HEK293 (cell line): ENCODE data around the gene NINL.
"Not testable (repeated sequence)": the region's sequence is repeated elsewhere in the genome, so short reads cannot be mapped to it uniquely, and the experiment has no call there.

ENCODE experiments used
- KLF16 ChIP-seq: fragments of 450-650 bp; formaldehyde crosslinking; IDR thresholded peaks from 2 replicates; pipeline ENCODE4 v1.5.1; 2017; ENCODE audit warnings: missing biosample characterization, missing genetic modification characterization
- KLF8 ChIP-seq: fragments of 450-650 bp; formaldehyde crosslinking; IDR thresholded peaks from 2 replicates; pipeline ENCODE4 v1.5.1; 2016; ENCODE audit warnings: missing biosample characterization, missing genetic modification characterization
- TCF7L2 ChIP-seq: IDR thresholded peaks from 2 replicates; pipeline ENCODE4 v1.6.1; 2011; ENCODE audit warnings: low read depth, mild to moderate bottlenecking, inconsistent platforms, low read length, moderate library complexity, borderline replicate concordance
- ZNF169 ChIP-seq: fragments of 450-650 bp; formaldehyde crosslinking; IDR thresholded peaks from 2 replicates; pipeline ENCODE4 v1.5.1; 2016; ENCODE audit warnings: missing biosample characterization, missing genetic modification characterization
- ZNF211 ChIP-seq: fragments of 450-650 bp; formaldehyde crosslinking; IDR thresholded peaks from 2 replicates; pipeline ENCODE4 v1.5.1; 2016; ENCODE audit warnings: low read depth, missing biosample characterization, missing genetic modification characterization
- ZNF354C ChIP-seq: fragments of 450-650 bp; formaldehyde crosslinking; IDR thresholded peaks from 2 replicates; pipeline ENCODE4 v1.5.1; 2016; ENCODE audit warnings: missing biosample characterization, missing genetic modification characterization, low read depth, borderline replicate concordance
- ZNF366 ChIP-seq: fragments of 450-650 bp; formaldehyde crosslinking; conservative IDR thresholded peaks from 2 replicates; pipeline ENCODE4 v1.5.1; 2016; ENCODE audit warnings: missing biosample characterization, missing genetic modification characterization
- ZNF707 ChIP-seq: fragments of 450-650 bp; formaldehyde crosslinking; IDR thresholded peaks from 2 replicates; pipeline ENCODE4 v1.5.1; 2016; ENCODE audit warnings: missing biosample characterization, missing genetic modification characterization
- TF ChIP-seq, protein P1 (sequence below): fragments of 450-650 bp; formaldehyde crosslinking; IDR thresholded peaks from 2 replicates; pipeline ENCODE4 v1.5.1; 2016; ENCODE audit warnings: missing biosample characterization, missing genetic modification characterization
- TF ChIP-seq, protein P2 (sequence below): sonication (generic); formaldehyde crosslinking; IDR thresholded peaks from 2 replicates; pipeline ENCODE4 v1.8.1; 2022; ENCODE audit warnings: mild to moderate bottlenecking, moderate library complexity, missing genetic modification reagents
- TF ChIP-seq, protein P3 (sequence below): fragments of 450-650 bp; formaldehyde crosslinking; IDR thresholded peaks from 2 replicates; pipeline ENCODE4 v1.5.1; 2017; ENCODE audit warnings: missing biosample characterization, missing genetic modification characterization

DNA sequence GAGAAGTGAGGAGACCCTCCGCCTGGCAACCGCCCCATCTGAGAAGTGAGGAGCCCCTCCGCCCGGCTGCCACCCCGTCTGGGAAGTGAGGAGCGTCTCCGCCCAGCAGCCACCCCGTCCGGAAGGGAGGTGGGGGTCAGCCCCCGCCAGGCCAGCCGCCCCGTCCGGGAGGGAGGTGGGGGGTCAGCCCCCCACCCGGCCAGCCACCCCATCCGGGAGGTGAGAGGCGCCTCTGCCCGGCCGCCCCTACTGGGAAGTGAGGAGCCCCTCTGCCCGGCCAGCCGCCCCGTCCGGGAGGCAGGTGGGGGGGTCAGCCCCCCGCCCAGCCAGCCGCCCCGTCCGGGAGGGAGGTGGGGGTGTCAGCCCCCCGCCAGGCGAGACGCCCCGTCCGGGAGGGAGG lies 23.6 kb downstream of the NINL start:
- TF ChIP-seq, protein P1, sequence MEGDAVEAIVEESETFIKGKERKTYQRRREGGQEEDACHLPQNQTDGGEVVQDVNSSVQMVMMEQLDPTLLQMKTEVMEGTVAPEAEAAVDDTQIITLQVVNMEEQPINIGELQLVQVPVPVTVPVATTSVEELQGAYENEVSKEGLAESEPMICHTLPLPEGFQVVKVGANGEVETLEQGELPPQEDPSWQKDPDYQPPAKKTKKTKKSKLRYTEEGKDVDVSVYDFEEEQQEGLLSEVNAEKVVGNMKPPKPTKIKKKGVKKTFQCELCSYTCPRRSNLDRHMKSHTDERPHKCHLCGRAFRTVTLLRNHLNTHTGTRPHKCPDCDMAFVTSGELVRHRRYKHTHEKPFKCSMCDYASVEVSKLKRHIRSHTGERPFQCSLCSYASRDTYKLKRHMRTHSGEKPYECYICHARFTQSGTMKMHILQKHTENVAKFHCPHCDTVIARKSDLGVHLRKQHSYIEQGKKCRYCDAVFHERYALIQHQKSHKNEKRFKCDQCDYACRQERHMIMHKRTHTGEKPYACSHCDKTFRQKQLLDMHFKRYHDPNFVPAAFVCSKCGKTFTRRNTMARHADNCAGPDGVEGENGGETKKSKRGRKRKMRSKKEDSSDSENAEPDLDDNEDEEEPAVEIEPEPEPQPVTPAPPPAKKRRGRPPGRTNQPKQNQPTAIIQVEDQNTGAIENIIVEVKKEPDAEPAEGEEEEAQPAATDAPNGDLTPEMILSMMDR, result not testable (repeated sequence)
- TF ChIP-seq KLF8; ZNF707 (tag by site-specific recombination); ZNF211 (tag by site-specific recombination); KLF16 (tag by site-specific recombination); ZNF354C (tag by site-specific recombination); ZNF366 (tag by site-specific recombination); ZNF169; TCF7L2: not testable (repeated sequence)
- TF ChIP-seq, protein P2, sequence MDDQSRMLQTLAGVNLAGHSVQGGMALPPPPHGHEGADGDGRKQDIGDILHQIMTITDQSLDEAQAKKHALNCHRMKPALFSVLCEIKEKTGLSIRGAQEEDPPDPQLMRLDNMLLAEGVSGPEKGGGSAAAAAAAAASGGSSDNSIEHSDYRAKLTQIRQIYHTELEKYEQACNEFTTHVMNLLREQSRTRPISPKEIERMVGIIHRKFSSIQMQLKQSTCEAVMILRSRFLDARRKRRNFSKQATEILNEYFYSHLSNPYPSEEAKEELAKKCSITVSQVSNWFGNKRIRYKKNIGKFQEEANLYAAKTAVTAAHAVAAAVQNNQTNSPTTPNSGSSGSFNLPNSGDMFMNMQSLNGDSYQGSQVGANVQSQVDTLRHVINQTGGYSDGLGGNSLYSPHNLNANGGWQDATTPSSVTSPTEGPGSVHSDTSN (CRISPR knock-in tag), result not testable (repeated sequence)
- TF ChIP-seq, protein P3, sequence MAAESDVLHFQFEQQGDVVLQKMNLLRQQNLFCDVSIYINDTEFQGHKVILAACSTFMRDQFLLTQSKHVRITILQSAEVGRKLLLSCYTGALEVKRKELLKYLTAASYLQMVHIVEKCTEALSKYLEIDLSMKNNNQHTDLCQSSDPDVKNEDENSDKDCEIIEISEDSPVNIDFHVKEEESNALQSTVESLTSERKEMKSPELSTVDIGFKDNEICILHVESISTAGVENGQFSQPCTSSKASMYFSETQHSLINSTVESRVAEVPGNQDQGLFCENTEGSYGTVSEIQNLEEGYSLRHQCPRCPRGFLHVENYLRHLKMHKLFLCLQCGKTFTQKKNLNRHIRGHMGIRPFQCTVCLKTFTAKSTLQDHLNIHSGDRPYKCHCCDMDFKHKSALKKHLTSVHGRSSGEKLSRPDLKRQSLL (tag by site-specific recombination), result not testable (repeated sequence)
